ENCODE data around the gene GSG1L.

The GSG1L gene

GRCh38 chr16:27841061-27841801 is 222.3 kb downstream of the GSG1L start:
- no peak for DNase-seq

- no peak for DNase-seq
These were observed 223.0 kb downstream of the GSG1L start for GRCh38 chr16:27840311-27841060.

- no peak for DNase-seq
These were observed 224.1 kb downstream of the GSG1L start for GRCh38 chr16:27839419-27839818.

- no peak for DNase-seq
These were observed 224.9 kb downstream of the GSG1L start for GRCh38 chr16:27838536-27839175.

GRCh38 chr16:27829975-27830374 is 233.5 kb downstream of the GSG1L start:
- DNase-seq = no peak

- DNase-seq = no peak
These were observed 234.8 kb downstream of the GSG1L start for GRCh38 chr16:27828671-27829070.

- no peak for DNase-seq
These were observed 235.7 kb downstream of the GSG1L start for GRCh38 chr16:27827765-27828164.

GRCh38 chr16:27826893-27827289 is 236.6 kb downstream of the GSG1L start:
- DNase-seq = no peak

GRCh38 chr16:27826081-27826892 is 237.2 kb downstream of the GSG1L start:
- DNase-seq = no peak

GRCh38 chr16:27824786-27825185 is 238.7 kb downstream of the GSG1L start:
- no peak for DNase-seq

- DNase-seq = no peak
These were observed 239.5 kb downstream of the GSG1L start for GRCh38 chr16:27824006-27824405.

- no peak for DNase-seq
These were observed 240.1 kb downstream of the GSG1L start for GRCh38 chr16:27823421-27823820.

- DNase-seq = no peak
These were observed 240.5 kb downstream of the GSG1L start for GRCh38 chr16:27822996-27823395.

- DNase-seq = no peak
These were observed 241.0 kb downstream of the GSG1L start for GRCh38 chr16:27822529-27822928.

GRCh38 chr16:27820646-27821345 is 242.7 kb downstream of the GSG1L start:
- DNase-seq = no peak

GRCh38 chr16:27819881-27820610 is 243.5 kb downstream of the GSG1L start:
- DNase-seq = no peak

GRCh38 chr16:27819356-27819755 is 244.2 kb downstream of the GSG1L start:
- no peak for DNase-seq

GRCh38 chr16:27818246-27818645 is 245.3 kb downstream of the GSG1L start:
- DNase-seq = no peak

- no peak for DNase-seq
These were observed 246.5 kb downstream of the GSG1L start for GRCh38 chr16:27817038-27817437.

GRCh38 chr16:27816561-27816960 is 247.0 kb downstream of the GSG1L start:
- DNase-seq = no peak

- DNase-seq = no peak
These were observed 249.9 kb downstream of the GSG1L start for GRCh38 chr16:27813591-27813990.

GRCh38 chr16:27811881-27812280 is 251.6 kb downstream of the GSG1L start:
- DNase-seq = no peak
